Duodenal mucosa (tissue), 2 donors: Measurements from ENCODE around the gene GDE1.
"Not testable (repeated sequence)": the region's sequence is repeated elsewhere in the genome, so short reads cannot be mapped to it uniquely, and the experiment has no call there.

Experiments
- H3K27ac ChIP-seq: one replicate; pipeline ENCODE4 v1.7.0; 2013; ENCODE audit warnings: low read depth, low read length
- H3K27me3 ChIP-seq, 2 donors: one replicate each; pipeline ENCODE4 v1.7.0; 2013; ENCODE audit warnings: low read length in 2 of 2, control low read depth in 1 of 2; ENCODE audit not compliant: insufficient read depth in 2 of 2, control insufficient read depth in 1 of 2
- H3K36me3 ChIP-seq, 2 donors: one replicate each; pipeline ENCODE4 v1.7.0; 2013; ENCODE audit warnings: low read length in 2 of 2, control low read depth in 1 of 2; ENCODE audit not compliant: insufficient read depth in 2 of 2, control insufficient read depth in 1 of 2
- H3K4me1 ChIP-seq, 2 donors: one replicate each; pipeline ENCODE4 v1.7.0; 2013; ENCODE audit warnings: low read length in 2 of 2, control low read depth in 1 of 2; ENCODE audit not compliant: insufficient read depth in 2 of 2, control insufficient read depth in 1 of 2
- H3K4me3 ChIP-seq, 2 donors: one replicate each; pipeline ENCODE4 v1.7.0; 2013; ENCODE audit warnings: low read length in 2 of 2, low read depth in 1 of 2
- H3K9ac ChIP-seq, 2 donors: one replicate each; pipeline ENCODE4 v1.7.0; 2013; ENCODE audit warnings: low read length in 2 of 2, low read depth in 1 of 2
- H3K9me3 ChIP-seq, 2 donors: one replicate each; pipeline ENCODE4 v1.7.0; 2013; ENCODE audit warnings: low read length in 2 of 2, control low read depth in 1 of 2; ENCODE audit not compliant: control insufficient read depth in 1 of 2

Gene GDE1

DNA sequence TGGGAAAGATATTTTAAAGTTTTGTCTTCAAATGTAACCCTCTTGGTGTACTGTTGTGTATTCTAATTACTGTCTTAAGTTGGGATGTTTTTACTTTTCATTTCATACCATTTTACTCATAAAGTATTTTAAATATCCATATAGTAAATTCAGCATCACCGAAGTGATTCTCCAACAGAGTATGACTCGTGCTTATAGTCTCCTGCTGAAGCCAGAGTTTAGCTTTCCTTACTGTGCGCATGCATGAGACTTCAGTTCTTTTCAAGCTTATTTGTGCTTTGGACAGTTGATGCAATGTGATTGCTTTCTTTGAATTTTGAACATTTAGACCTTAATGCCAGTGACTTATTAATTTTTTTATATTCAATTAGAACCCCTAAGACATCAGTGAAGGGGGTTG lies 26.2 kb upstream of the GDE1 start:
- Histone ChIP-seq H3K4me3 (no peak overlapping the region), H3K27me3 (no peaks in the 10 kb centered on the region), H3K9me3 (no peaks in the 10 kb centered on the region), H3K36me3 (peaks cover 4 to 20% of the 10 kb centered on the region in 2 donors), H3K27ac (no peak overlapping the region), H3K9ac (no peak overlapping the region), H3K4me1 (no peaks in the 10 kb centered on the region)

DNA sequence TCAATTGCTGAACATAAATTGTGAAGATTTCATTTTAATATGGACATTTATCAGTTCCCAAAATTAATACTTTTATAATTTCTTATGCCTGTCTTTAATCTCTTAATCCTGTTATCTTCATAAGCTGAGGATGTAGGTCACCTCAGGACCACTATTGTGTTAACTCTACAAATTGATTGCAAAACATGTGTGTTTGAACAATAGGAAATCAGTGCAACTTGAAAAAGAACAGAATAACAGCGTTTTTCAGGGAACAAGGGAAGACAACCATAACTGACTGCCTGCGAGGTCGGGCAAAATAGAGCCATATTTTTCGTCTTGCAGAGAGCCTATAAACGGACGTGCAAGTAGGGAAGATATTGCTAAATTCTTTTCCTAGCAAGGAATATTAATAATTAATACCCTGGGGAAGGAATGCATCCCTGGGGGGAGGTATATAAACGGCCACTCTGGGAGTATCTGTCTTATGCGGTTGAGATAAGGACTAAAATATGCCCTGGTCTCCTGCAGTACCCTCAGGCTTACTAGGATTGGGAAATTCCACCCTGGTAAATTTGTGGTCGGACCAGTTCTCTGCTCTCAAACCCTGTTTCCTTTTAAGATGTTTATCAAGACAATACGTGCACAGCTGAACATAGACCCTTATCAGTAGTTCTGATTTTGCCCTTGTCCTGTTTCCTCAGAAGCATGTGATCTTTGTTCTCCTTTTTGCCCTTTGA lies 21.5 kb upstream of the GDE1 start:
- not testable (repeated sequence) for H3K4me1 ChIP-seq

DNA sequence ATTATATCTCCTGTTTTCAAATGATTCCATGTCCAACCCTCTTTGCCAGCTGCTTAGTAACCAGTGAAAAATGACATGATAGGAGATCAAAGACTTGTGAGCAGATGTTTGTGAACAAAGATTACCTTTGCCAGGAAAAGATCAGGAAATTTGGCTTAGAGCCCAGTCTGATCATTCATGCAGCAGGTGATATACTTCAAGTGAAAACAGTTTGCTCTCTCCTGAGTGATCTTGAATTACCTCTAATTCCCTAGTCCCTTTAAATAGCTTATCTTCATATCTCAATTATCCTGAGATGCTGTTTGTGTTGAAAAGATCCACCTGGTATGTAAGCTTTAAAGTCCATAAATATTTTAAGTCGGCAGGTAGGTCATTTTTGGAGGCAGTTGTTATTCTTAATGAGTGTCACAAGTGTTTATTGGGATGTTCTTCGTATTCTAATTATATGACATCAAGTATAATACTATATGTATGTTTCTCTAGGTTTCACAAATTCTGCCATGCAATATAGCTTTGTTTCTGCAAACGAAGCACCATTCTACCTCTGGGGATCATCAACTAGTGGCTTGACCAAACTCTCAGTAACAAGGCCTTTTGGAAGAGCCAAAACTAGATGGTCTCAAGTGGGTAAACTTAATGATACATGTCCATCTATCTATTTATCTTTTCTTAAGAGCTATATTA lies 20.4 kb upstream of the GDE1 start:
- no peak overlapping the region for H3K9ac ChIP-seq
- H3K4me3 ChIP-seq, result no peak overlapping the region
- no peak overlapping the region for H3K27ac ChIP-seq
- no peaks in the 10 kb centered on the region for H3K27me3 ChIP-seq
- H3K36me3 ChIP-seq, result peaks cover 11 to 38% of the 10 kb centered on the region in 2 donors
- no peaks in the 10 kb centered on the region for H3K9me3 ChIP-seq
- peaks cover 4 to 7% of the 10 kb centered on the region in 2 donors for H3K4me1 ChIP-seq

More for the DNA sequence above, 21.5 kb upstream of the GDE1 start:
- H3K4me3 ChIP-seq, H3K27me3 ChIP-seq, H3K9me3 ChIP-seq, H3K9ac ChIP-seq, H3K27ac ChIP-seq: not testable (repeated sequence)
- H3K36me3 ChIP-seq, result peaks cover 10 to 33% of the 10 kb centered on the region in 2 donors

DNA sequence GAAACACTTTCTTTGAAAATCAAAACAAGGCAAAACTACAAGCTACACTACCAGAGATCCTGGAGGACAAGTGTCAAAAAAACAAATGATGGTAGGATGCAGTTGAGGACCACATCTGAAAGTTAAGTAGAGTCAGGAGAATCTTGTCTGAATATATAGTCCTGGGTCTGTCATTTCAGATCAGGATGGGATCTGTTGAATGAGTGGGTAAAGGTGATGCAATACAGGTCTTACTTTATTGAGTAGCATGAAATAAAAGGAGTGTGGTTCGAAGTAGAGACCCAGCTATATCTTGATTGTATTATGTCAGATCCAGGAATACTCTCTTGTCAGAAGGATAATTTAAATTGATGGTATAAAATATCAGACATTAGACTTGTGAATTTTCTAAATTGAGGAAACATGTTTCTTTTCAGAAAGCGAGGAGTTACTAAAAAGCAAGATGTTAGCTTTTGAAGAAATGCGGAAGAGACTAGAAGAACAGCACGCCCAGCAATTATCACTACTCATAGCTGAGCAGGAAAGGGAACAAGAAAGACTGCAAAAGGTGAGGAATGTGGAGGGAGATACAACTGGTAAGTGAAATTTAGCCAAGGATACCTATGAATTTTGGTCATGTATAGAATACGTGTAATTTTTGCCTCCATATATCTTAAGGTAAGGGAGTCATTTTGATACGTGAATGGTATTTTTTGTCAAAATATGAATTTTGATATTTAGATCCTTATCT lies 18.5 kb upstream of the GDE1 start:
- H3K36me3 ChIP-seq, result peaks cover 20 to 51% of the 10 kb centered on the region in 2 donors
- H3K9ac ChIP-seq, result no peak overlapping the region
- H3K4me1 ChIP-seq, result peaks cover 4 to 7% of the 10 kb centered on the region in 2 donors
- H3K27me3 ChIP-seq, result no peaks in the 10 kb centered on the region
- H3K4me3 ChIP-seq, result no peak overlapping the region
- H3K9me3 ChIP-seq, result no peaks in the 10 kb centered on the region
- H3K27ac ChIP-seq, result no peak overlapping the region

DNA sequence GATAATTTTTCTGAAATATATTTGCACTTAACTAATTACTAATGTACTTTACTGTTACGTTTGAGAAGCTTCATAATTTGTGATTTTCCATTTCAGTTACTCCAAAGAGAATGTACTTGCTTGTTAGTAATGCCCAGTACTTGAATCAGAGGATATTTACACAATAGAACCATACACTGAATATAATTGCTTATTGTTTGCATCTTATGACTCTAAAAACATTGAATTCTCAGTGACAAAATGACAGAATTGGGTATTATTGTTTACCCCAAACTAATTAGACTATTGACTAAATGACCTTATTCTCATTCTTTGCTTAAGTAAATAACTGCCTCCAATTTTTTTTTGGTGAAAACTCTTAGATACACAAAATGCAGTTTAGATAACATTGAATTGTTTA lies 10.7 kb upstream of the GDE1 start:
- no peaks in the 10 kb centered on the region for H3K4me1 ChIP-seq
- no peak overlapping the region for H3K9ac ChIP-seq

DNA sequence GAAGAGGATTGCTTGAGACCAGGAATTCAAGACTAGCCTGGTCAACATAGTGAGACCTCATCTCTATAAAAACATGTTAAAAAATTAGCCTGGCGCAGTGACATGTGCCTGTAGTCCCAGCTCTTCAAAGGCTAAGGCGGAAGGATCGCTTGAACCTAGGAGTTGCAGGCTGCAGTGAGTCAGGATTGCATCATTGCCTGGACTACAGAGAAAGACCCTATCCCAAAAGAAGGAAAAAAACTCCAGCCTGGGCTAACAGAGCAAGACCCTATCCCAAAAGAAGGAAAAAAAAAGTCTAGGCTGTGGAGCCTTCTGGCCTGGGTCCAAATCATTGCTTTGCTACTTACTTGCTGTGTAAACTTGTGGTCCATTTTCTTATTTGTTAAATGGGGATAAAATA lies 6.8 kb upstream of the GDE1 start:
- Histone ChIP-seq H3K36me3 (peaks cover 9 to 16% of the 10 kb centered on the region in 2 donors), H3K4me1 (peaks cover 5 to 7% of the 10 kb centered on the region in 2 donors), H3K27ac (no peak overlapping the region), H3K9ac (no peak overlapping the region), H3K27me3 (no peaks in the 10 kb centered on the region), H3K9me3 (no peaks in the 10 kb centered on the region), H3K4me3 (no peak overlapping the region)

More for the DNA sequence above, 10.7 kb upstream of the GDE1 start:
- Histone ChIP-seq H3K4me3 (no peak overlapping the region), H3K27ac (no peak overlapping the region), H3K9me3 (no peaks in the 10 kb centered on the region), H3K36me3 (peaks cover 25 to 40% of the 10 kb centered on the region in 2 donors), H3K27me3 (no peaks in the 10 kb centered on the region)

DNA sequence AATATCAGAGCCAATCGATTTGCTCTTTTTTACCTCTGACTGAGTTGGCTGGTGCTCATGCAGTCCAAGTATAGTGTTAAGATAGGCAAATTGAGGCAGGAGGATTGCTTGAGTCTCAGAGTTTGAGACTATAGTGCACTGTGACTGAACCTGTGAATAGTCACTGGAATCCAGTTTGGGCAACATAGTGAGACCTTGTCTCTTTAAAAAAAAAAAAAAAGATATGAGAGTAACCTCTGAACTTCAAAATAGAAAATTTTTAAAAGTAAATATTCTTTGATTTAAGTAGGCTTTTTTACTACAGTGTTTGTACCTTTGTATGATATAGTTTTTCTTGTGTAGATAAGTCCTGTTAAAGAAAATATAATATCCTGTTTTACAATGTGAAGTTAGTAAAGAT lies 5.3 kb upstream of the GDE1 start:
- no peak overlapping the region for H3K9ac ChIP-seq
- no peaks in the 10 kb centered on the region for H3K9me3 ChIP-seq
- peaks cover 10 to 12% of the 10 kb centered on the region in 2 donors for H3K4me1 ChIP-seq
- H3K27ac ChIP-seq, result no peak overlapping the region
- peaks cover 5 to 8% of the 10 kb centered on the region in 2 donors for H3K36me3 ChIP-seq
- no peaks in the 10 kb centered on the region for H3K27me3 ChIP-seq
- H3K4me3 ChIP-seq, result no peak overlapping the region

DNA sequence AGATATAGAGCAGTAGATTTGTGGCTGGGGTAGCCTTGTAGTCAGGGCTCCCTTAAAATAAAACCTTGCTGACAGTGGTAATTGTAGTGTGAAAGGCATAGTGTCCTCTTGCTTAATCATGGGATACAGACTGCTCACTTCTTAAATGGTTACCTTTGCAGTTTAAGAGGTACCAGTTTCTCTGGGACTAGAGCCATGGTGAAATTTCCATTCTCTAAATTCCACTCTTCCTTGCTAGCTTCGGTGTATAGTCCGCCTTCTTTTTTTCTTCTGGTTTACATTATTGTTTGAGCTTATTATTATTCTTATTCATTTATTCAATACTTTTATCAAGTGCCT lies 3.5 kb upstream of the GDE1 start:
- Histone ChIP-seq H3K36me3 (peaks cover 5 to 6% of the 10 kb centered on the region in 2 donors), H3K4me3 (peak overlapping the region; percentile 81 to 96), H3K4me1 (peaks cover 11 to 14% of the 10 kb centered on the region in 2 donors), H3K9ac (peak overlapping the region in 1 of 2 donors; percentile 66), H3K27me3 (no peaks in the 10 kb centered on the region), H3K27ac (no peak overlapping the region), H3K9me3 (no peaks in the 10 kb centered on the region)

DNA sequence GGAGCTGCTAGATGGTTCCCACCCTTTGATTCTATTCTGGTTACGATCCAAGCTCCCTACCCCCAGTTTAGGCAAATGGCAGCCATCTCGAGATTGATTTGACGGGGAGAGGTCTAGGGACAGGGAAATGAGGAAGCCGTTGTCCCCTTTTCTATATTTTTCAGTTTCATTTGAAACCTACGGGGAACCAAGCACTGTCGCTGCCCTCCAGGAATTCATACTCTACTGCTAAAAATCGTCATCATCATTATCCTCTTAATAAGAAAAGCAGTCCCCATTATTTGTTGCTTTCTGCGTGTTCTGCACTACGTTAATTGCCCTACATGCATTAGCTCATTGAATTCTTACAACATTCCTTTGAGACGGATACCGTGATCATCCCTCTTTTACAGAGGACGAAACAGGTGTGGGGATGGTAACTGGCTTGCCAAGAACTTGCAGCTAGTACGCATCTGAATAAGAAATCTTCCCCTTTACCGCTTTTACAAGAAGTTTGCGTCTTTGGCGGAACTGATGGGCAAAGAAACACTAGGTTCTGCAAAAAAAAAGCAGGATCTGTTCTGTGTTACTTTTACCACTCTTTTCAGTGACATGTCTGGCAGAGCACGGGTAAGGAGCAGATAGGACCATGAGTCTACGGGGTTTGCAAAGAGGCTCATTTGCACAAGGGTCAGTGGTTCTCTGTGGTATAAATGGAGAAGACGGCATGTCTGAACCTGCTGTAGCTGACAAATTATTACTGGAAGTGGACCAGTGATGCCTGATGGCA lies 2.9 kb upstream of the GDE1 start:
- H3K9me3 ChIP-seq, result no peaks in the 10 kb centered on the region
- no peaks in the 10 kb centered on the region for H3K27me3 ChIP-seq
- H3K4me3 ChIP-seq, result peak overlapping the region; percentile 81 to 96
- H3K36me3 ChIP-seq, result peaks cover 5 to 6% of the 10 kb centered on the region in 2 donors
- peaks cover 11 to 18% of the 10 kb centered on the region in 2 donors for H3K4me1 ChIP-seq
- peak overlapping the region; percentile 66 to 83 for H3K9ac ChIP-seq
- H3K27ac ChIP-seq, result no peak overlapping the region

DNA sequence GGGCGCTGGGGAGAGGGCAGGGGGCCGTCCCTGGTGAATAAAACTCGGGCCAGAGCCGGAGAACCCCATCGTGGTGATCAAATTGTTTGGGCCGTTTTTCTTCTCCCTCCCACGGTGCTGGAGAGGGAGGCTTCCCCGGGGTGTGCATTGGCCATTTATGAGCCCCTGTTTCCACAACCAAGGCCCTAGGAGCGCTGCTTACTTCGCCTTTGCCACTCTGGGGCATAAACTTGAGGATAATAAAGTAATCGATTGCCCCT lies 2.4 kb upstream of the GDE1 start:
- Histone ChIP-seq H3K4me1 (peaks cover 11 to 24% of the 10 kb centered on the region in 2 donors), H3K9me3 (no peaks in the 10 kb centered on the region), H3K9ac (peak overlapping the region; percentile 66 to 83), H3K27me3 (no peaks in the 10 kb centered on the region), H3K4me3 (peak overlapping the region; percentile 81 to 96), H3K36me3 (peaks cover 5 to 6% of the 10 kb centered on the region in 2 donors), H3K27ac (no peak overlapping the region)
